NCI-H524 (cell line): ENCODE results near the gene RBMX2.

Experiments
- DNase-seq, 2 experiments: peaks; one replicate each; lab custom pipeline; 2025; lab: John Stamatoyannopoulos, UW

The RBMX2 gene

GRCh38 chrX:130446974-130447373 is 45.2 kb downstream of the RBMX2 start:
- no peak for DNase-seq
